Fibroblast of peridontal ligament (primary cell): Measurements from ENCODE around the gene CDC14A.
"Not testable (repeated sequence)": the region's sequence is repeated elsewhere in the genome, so short reads cannot be mapped to it uniquely, and the experiment has no call there.

Experiments
- DNase-seq: peaks from one replicate; pipeline ENCODE4 v3.0.0-alpha.2; 2010; ENCODE audit errors: extremely low read depth

CDC14A gene

DNA sequence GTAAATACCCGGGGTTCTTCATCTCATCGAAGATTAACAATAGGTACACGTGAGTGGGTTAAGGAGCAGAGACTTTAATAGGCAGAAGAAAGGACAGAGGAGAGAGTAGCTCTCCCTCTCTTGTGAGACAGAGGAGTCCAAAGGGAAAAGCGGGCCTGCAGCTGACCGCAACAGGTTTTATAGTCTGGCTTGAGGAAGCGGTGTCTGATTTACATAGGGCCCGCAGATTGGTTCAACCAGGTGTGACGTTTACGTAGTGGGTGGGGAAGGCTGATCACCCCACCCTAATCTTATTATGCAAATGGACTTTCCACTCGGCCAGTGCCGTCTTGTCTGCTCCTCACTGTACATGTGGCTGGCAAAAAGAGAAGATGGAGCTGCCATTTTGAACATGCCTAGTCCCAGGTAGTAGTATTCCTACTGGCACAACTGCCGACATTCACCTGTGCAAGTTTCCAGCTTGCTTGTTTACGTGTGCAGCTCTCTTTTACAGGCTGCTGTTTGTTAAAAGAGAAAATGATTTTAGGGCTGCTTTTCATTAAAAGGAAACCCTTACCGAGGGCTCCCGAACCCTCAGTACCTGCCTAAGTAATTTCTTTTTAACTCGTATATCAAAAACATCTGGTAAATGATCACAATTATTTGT, 10.6 kb downstream of the CDC14A start:
- no peak for DNase-seq

DNA sequence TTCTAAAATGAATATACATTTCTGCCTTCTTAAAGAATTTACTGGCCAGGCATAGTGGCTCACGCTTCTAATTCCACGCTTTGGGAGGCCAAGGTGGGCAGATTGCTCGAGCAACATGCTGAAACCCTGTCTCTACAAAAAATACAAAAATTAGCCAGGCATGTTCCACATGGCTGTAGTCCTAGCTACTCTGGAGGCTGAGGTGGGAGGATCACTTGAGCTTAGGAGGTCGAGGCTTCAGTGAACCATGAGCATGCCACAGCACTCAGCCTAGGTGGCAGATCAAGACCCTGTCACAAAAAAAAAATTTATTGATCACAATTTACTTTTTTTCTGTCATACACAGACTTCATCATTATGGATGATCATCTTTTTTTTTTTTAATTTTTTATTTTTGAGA, 11.5 kb downstream of the CDC14A start:
- DNase-seq: no peak

DNA sequence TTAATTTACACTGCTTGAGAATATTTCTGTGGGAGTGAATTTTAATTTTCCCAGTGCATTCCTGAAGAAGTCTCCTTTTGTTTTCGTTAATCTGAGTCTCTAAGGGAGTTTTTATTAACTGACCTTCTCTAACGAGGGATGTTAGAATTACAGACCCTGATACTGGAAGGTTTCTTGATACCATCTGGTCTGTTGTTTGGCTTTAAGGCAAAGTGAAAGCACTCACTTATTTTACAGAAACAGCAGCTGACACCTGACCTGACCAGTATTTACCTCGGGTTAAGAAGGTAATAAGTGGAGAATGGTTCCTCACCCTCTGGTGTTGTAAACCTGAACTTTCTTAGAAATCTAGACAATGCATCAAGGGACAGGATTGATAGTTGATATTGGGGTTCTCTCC, 12.4 kb downstream of the CDC14A start:
- DNase-seq: no peak

DNA sequence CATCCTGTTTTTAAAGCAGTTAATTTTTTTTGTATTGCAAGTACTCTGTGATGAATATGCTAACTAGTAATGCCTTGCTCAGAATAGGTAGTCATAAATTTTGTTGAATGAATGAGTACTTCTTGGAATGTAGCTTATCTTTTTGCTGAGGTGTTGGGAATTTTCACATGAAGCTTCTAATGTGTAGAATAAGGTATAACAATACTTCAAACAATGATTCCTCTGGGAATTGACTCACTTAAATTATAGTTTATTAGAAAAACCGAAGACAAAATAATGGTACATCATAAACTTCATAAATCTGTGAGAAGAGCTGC, 13.9 kb downstream of the CDC14A start:
- no peak for DNase-seq

DNA sequence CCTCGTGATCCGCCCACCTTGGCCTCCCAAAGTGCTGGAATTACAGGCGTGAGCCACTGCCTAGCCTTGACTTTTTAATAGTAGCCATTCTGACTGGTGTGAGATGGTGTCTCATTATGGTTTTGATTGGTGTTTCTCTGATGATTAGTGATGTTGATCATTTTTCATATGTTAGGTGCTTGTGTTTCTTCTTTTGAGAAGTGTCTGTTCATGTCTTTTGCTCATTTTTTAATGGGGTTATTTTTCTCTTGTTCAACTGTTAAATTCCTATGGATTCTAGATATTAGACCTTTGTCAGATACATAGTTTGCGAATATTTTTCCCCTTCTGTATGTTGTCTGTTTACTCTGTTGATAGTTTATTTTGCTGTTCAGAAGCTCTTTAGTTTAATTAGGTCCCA, 17.0 kb downstream of the CDC14A start:
- DNase-seq: not testable (repeated sequence)

DNA sequence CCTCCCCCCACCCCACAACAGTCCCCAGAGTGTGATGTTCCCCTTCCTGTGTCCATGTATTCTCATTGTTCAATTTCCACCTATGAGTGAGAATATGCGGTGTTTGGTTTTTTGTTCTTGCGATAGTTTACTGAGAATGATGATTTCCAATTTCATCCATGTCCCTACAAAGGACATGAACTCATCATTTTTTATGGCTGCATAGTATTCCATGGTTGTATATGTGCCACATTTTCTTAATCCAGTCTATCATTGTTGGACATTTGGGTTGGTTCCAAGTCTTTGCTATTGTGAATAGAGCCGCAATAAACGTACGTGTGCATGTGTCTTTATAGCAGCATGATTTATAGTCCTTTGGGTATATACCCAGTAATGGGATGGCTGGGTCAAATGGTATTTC, 21.6 kb downstream of the CDC14A start:
- not testable (repeated sequence) for DNase-seq

DNA sequence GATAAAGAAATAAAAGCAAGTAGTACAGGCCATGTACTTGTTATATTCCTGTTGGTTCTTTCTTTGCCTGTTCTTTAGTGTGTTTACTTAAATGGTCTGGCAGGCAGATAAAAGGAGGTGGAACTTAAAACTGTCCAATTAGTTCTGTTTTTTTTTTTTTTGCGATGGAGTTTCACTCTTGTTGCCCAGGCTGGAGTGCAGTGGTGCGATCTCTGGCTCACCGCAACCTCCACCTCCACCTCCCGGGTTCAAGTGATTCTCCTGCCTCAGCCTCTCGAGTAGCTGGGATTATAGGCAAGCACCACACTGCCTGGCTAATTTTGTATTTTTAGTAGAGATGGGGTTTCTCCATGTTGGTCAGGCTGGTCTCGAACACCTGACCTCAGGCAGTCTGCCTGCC, 24.6 kb downstream of the CDC14A start:
- DNase-seq: not testable (repeated sequence)

DNA sequence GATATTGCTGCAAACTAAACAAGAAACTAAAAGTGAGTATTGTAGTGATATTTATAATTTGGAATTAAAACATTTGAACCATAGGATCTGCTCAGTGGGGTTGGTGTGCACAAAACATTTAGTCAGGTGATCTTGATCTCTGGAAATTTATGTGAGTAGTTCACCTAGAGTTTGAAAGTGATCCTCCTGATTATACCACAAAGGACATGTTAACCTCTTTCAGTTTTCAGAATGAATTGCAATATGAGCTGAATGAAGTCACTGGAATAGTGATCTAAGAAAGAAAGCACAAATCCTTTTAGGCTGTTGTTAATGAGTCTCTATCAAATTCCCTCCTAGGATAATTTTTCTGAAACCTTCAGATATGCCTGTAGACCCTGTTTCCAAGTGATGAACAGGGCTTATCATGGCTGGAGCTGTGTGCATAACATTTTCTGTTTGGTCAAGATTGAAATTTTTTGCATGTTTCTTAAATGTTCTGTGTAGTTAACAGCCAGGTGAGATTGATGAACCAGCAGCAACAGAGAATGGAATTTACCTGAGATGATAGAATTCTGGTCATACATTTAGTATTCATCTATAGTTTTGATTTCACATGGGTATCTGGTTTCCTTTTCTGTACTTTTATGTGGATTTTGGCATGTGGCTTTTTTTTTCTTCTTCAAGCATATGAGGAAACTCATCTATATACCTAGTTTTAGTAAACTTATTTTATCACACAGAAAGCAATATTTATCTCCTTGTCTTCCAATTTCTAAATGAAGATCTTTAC, 25.5 kb downstream of the CDC14A start:
- no peak for DNase-seq

DNA sequence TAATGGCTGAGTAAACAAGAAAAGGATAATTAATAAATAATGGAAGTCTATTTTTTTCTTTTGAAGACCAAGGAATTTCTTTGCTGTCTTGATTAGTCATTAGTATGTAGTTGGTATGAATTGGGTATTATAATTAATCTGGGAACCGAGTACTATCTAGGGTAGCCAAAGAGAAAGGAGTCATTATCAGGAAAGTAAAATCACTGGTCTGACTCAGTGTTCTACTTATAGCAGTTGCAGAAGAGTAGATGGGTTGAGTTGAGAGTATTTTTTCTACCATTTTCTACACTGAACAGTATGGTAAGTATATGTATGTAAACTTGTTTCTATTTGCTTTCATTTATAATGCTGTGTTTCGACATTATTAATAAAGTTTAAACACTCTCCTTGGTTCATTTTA, 26.6 kb downstream of the CDC14A start:
- no peak for DNase-seq

DNA sequence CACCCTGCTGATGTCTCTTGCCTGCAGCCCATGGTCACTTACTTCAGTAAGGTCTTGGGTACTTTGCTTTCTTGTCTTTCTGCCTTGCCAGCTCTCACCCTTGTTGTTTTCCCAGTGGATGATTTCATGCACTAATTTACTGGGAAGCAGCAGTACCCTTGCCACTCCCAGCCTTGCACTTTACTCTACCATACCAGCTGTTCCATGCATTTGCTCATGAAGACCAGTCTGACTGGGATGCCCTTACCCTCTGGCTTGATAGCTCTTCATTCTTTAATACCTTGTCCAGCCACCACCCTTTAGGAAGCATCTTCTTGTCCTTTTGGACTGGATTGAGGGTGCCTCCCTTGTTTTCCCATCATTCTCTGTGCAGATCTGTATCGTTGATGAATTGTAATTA, 28.3 kb downstream of the CDC14A start:
- no peak for DNase-seq

DNA sequence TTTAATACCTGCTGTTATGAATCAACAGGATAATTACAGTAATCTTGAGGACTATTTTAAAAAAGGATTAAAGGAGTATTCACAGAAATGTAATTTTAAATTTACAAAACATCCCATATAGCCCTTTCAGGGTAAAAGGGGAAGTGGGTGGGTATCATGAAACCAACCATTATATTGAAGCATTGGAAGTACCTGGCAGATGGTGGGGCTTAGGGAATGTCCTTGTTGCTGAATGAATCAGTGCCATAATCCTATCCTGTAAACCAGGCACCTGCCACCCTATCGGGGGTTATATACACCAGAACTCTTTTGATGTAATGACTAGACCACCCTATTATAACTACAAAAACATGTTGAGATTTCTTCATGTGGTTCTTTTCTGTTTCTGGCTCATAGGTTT, 30.4 kb downstream of the CDC14A start:
- DNase-seq: no peak

DNA sequence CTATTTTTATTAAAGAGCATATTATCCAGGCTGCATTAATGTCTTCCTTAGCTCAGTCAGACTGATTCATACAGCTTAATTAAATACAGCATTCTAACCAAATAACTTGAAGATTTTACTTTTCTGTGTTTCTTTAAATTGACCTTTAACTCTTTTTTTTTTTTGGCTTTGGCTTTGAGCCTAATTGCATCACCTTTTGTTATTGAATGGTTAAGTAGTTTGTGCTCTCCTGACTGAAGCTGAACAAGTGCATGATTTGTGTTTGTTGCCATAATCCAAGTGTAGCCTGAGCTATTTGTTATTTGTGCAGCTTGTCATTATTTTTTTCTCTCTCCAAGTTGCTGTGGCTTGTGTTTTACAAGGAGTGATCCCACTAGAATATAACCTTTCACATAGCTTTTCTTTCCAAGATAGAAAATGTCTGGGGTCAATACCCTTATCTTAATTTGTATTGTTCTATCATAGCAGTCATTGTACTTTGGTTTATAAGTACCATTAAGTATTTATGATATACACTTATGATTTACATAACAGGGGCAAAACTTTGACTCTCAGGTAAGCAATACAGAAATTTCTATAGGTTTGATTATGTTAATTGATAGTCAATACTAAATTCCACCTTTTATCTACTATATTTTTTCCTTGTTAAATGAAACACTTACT, 31.6 kb downstream of the CDC14A start:
- no peak for DNase-seq

DNA sequence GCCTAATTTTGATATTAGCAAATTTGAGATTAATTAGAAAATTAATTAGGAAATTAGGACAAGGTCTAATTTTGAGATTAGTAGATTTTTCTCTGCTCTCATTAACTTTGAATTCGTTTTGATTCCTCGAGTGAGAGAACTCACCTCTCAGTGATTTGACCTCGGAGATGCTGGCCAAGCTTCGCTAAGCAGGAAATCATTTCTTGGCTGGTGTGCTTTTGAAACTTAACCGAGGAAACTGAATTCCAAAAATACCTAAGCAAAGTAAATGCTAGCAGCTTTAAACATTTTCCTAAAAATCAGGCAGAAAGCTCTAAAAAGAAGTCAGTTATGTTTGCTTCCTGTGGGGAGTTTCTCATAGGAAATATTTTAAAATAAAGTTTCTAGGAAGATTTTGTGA, 34.9 kb downstream of the CDC14A start:
- peak; percentile 54 for DNase-seq

DNA sequence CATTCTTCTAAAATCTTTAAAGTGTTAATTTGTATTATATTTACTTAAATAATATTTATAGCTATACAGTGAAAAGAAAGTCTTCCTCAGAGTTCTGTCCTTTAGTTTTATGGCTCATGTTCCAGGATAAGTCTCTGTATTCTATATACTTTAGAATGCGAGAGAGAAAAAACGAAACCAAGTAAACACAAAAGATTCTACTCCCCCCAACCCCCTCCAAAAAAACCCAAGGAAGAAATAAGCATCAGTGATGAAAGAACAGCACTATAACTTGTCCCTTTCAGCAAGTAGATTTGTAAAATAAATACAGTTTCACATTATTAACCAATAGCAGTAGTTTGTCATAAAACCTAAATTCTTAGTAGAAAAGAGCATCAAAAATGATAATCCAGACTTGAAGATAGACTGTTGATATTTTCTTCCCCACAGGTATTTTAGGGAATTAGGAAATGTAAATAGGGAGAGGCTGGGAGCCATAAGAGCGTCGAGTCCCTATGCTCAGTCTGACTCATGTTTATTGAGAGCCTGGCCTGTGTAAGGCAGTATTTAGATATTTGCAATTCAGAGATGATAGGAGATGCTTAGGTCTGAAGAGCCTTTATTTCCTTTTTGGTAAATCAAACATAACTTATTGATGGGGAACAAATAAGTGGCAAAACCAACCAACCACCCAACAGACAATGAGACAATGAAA, 35.5 kb downstream of the CDC14A start:
- DNase-seq: peak; percentile 30

DNA sequence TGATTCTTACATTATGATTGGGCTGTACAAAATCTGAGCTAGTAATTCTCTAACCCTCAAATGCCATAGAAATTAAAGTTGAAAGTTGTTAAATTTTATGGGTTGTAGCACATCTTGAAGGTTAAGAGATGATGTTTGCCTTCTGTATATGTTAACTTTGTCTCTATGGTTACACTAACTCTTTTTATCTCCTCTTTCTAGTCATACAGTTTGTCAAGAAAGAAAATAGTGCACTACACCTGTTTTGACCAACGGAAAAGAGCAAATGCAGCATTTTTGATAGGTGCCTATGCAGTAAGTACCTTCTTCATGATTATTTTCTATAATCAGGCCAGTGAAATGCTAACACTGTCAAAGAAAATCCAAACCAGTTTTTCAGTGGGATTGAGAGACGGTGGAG, 38.2 kb downstream of the CDC14A start:
- DNase-seq: no peak

DNA sequence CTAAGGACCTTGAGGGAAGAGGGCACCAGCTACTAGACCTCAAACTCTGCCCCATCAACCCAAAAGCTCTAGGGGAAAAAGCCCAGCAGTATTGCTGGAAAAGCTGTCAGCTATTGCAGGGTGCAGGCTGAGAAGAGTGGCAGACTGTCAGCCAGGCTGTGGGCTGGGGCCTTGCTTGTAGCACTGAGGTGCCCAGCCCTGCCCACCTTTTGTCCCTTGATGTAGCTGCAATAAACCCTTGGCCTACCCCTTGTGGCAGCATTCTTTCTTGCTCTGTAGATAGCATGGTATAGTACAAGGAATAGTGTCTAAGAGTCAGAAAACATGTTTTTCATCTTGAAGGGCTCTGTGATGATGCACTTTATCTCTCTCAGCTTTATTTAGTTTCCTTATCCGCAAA, 39.4 kb downstream of the CDC14A start:
- no peak for DNase-seq

DNA sequence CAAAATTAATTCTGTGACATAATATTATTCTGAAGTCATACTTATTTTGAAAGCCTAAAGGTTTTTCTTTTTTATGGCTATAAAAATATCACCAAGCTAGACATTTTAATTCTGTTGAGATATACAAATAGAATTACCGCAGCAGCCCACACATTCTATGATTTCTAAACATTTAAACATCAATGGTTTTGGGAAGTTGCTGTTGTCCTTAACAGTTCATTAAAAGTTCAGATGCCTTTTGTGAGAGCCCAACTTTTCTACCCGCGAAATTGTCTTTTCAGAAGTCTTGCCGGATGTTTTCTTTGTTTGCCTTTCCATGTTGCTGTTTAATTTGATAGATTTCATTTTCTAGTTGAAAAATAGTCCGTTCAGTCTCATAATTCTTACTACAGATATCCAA, 40.5 kb downstream of the CDC14A start:
- no peak for DNase-seq

DNA sequence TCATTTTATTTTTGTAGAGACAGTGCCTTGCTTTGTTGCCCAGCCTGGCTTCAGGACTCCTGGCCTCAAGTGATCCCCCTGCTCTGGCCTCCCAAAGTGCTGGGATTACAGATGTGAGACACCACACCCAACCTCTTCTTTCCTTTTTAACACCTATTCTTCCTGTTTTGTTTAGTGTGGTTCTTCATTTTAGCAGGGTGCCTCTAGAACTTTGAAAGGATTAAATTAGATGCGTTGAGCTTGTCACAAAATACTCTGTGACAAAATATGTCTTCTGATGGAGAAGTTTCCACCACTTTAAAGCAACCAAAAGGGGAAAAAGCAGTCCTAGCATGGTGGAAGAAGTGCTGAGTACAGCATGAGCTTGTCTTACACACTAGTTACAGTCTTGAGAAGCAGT, 42.0 kb downstream of the CDC14A start:
- DNase-seq: no peak

DNA sequence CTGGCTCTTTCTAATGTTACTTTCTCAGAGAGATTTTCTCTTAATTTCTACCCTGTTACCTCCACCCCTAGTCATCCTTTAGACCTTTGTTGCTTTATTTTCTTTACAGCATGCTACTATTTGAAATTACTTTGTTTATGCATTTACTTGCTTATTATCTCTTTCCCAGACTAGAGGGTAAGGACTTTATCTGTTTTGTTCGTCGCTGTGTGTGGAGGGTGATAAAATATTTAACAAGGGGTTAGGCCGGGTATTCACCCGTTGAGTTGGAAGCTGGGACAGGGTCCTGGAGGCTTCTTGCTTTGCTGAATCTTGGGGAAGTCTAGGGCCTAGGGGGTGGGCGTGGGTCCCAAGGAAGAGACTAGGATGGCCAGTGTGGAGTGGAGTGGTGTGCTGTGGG, 43.6 kb downstream of the CDC14A start:
- DNase-seq: no peak

DNA sequence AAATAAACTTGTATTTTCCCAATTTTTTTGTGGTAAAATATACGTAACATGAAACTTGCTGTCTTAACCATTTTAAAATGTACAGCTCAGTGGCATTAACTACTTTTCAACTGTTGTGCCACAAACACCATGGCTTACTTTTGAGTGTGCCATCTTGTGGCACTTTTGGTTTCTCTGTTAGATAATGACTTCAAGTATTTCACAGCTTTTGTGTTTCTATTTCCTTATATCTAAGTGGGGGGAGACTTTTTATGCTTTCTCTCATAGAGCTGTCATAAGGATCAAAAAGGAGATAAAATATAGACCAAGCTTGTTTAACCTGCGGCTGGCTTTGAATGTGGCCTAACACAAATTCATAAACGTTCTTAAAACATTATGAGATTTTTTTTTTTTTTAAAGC, 44.3 kb downstream of the CDC14A start:
- DNase-seq: no peak

DNA sequence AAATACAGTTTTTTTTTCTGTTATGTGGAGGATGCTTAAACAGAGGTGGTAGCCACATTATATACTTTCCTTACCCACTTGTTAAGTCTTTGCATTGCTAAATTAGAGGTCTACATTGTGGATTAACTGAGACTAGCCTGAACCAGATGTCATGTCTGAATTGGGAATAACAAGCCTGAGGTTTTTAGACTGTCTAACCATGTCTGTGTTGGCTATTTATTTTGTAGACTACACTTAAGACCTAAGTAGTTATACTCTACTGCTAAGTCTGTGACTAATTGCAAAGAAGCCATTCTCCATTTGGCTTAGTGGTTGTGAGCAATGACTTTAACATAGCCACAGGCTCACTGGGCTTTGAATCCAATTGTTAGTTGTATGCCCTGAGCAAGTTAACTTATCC, 45.4 kb downstream of the CDC14A start:
- no peak for DNase-seq

DNA sequence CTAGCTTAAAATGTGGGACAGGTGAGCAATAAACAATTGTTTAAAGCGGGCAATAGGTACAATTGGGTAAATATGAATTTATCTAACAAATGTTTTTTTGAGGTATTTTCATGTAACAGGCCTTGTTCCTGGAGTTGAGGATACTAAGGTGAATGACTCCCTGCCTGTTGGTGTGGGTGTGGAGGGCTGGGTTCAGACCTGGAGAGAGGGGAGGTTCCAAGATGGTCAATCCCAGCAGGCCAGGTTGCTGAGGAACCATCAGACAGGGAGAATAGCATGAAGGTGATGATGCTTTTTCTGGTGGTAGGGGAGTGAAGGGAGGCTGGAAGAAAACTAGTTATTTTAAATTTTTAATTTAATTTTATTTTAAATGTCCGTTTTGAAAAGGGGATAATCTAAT, 46.3 kb downstream of the CDC14A start:
- no peak for DNase-seq

DNA sequence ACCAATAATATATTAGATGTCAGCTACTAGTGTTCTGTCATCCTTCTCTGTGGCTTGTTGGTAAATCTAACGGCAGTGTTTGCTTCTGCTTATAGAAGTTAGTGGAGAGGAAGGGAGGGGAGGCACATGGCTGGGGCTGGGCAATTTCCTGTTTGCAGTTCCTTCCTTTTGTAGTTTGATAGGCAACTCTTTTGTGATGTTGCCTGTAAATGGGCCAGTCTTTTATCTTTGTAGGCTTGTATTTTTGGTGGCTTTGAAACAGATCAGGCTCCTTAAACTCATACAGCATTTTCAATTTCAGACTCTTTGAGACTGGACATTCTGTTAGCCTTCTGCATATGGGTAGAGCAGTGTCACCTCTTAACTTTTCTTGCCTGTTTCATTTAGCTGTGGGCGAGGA, 48.1 kb downstream of the CDC14A start:
- DNase-seq: no peak
